Activated T-helper 2 cell treated with anti-CD3 and anti-CD28 coated beads, Interferon-gamma antibody, Interleukin-2, Interleukin-4, amounts not matched to agents 10 μg/mL and 5 μg/mL and 100 μg/mL, durations not matched to agents 14 hours and 24 hours and 36 hours (primary cell): ENCODE results near the gene EPS8L2. TPM values are rescaled to one million over a fixed set of nuclear protein-coding genes. Genes with fewer than 3 reads are reported as not detected.

Source experiments
- DNase-seq: peaks from one replicate; pipeline ENCODE4 v3.0.0; 2021; ENCODE audit warnings: low spot score
- H3K27ac Mint-ChIP-seq: one replicate; pipeline ENCODE4 v1.8.0; 2021; ENCODE audit warnings: mixed read lengths
- H3K27me3 Mint-ChIP-seq: one replicate; pipeline ENCODE4 v1.8.0; 2021; ENCODE audit warnings: low read depth, mixed read lengths
- H3K36me3 Mint-ChIP-seq: one replicate; pipeline ENCODE4 v1.8.0; 2021; ENCODE audit warnings: low read depth, mixed read lengths
- H3K4me1 Mint-ChIP-seq: one replicate; pipeline ENCODE4 v1.8.0; 2021; ENCODE audit warnings: low read depth, mixed read lengths
- H3K4me3 Mint-ChIP-seq: one replicate; pipeline ENCODE4 v1.8.0; 2021; ENCODE audit warnings: low read depth, mild to moderate bottlenecking, moderate library complexity, mixed read lengths
- H3K9me3 Mint-ChIP-seq: one replicate; pipeline ENCODE4 v1.8.0; 2021; ENCODE audit warnings: mixed read lengths
- intact Hi-C: fragments of 100-400 bp; cut with micrococcal nuclease; formaldehyde crosslinking; loops from one replicate; pipeline ENCODE4 v1.15.1; 2023
- total RNA-seq: library from RNA; stranded (reverse); gene quantifications from 2 replicates; pipeline ENCODE4 v1.2.3, GENCODE V29; 2022

Gene EPS8L2
- total RNA-seq, 1 donor from 2014 or later = 24.6 TPM

DNA sequence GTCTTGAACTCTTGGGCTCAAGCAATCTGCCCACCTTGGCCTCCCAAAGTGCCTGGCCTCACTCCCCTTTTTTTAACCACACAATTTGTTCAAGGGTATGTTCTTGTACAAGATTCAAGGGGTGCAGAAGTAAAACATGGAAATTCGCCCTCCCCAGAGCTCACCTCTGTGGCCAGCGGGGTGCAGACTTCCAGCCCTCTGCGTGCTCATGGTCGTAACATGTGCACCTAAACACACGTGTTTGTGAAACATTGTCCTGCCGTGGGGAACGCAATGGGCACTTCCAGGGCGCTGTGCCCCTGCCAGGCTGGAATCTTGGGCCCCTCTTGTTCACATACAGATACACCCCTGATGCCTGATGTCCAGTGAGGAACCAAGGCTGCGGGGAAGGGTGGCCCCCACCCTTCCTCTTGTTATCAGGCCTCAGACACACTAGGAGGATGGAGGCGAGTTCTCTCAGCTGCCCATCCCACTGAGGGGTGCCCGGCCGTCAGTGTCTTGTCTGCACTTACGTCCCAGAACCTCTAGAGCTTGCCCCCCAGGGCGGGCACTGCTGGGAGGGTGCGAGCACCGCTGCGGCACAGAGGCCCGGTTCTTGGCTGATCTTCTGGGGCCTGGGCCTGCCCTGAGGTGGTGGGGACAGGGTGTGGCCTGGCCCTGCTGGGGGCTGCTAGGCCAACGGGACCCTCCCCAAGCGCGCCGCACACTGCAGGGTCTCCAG lies 4.1 kb upstream of the EPS8L2 start:
- H3K27me3 Mint-ChIP-seq = peaks cover 2% of the 10 kb centered on the region
- no peaks in the 10 kb centered on the region for H3K9me3 Mint-ChIP-seq
- no peak for DNase-seq
- peaks cover 2% of the 10 kb centered on the region for H3K36me3 Mint-ChIP-seq
- H3K4me3 Mint-ChIP-seq = no peak overlapping the region
- intact Hi-C loops = no loop called here
- peaks cover 13% of the 10 kb centered on the region for H3K4me1 Mint-ChIP-seq
- no peak overlapping the region for H3K27ac Mint-ChIP-seq

- Mint-ChIP-seq H3K36me3 (peaks cover 2% of the 10 kb centered on the region), H3K4me3 (no peak overlapping the region), H3K27me3 (peaks cover 10% of the 10 kb centered on the region), H3K9me3 (no peaks in the 10 kb centered on the region), H3K4me1 (peaks cover 5% of the 10 kb centered on the region), H3K27ac (no peak overlapping the region)
- DNase-seq = no peak
- intact Hi-C loops = no loop called here
Measured at GRCh38 chr11:702462-703461, 3.3 kb upstream of the EPS8L2 start.

- peaks cover 10% of the 10 kb centered on the region for H3K27me3 Mint-ChIP-seq
- no peak overlapping the region for H3K27ac Mint-ChIP-seq
- H3K4me3 Mint-ChIP-seq = no peak overlapping the region
- no peaks in the 10 kb centered on the region for H3K4me1 Mint-ChIP-seq
- H3K9me3 Mint-ChIP-seq = no peaks in the 10 kb centered on the region
- peaks cover 2% of the 10 kb centered on the region for H3K36me3 Mint-ChIP-seq
- intact Hi-C loops = no loop called here
- no peak for DNase-seq
Measured at GRCh38 chr11:703506-703905, 2.5 kb upstream of the EPS8L2 start.

DNA sequence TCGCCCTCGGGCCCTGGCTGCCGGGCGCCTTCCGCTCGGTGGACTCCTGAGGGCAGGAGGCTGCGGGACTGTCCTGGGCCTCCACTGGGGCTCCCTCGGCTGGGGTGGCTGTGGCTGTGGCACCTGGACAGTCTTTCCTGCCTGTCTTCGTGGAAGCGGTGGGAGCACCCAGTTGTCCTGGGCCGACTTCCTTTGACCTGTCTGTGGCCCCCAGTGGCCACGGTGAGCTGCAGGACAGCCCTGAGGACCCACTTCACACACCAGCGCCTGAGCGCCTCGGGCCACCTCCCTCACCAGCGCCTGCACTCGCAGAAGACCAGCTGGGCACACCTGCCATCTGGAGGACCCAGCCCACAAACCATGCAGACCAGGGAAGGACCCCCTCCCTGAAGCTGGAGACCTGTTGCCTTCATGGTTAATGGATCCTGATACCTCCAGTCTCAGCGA lies 1.8 kb upstream of the EPS8L2 start:
- no peak overlapping the region for H3K27ac Mint-ChIP-seq
- peaks cover 2% of the 10 kb centered on the region for H3K36me3 Mint-ChIP-seq
- no peak for DNase-seq
- H3K9me3 Mint-ChIP-seq = no peaks in the 10 kb centered on the region
- H3K27me3 Mint-ChIP-seq = peaks cover 10% of the 10 kb centered on the region
- no peak overlapping the region for H3K4me3 Mint-ChIP-seq
- H3K4me1 Mint-ChIP-seq = no peaks in the 10 kb centered on the region
- intact Hi-C loops = no loop called here

DNA sequence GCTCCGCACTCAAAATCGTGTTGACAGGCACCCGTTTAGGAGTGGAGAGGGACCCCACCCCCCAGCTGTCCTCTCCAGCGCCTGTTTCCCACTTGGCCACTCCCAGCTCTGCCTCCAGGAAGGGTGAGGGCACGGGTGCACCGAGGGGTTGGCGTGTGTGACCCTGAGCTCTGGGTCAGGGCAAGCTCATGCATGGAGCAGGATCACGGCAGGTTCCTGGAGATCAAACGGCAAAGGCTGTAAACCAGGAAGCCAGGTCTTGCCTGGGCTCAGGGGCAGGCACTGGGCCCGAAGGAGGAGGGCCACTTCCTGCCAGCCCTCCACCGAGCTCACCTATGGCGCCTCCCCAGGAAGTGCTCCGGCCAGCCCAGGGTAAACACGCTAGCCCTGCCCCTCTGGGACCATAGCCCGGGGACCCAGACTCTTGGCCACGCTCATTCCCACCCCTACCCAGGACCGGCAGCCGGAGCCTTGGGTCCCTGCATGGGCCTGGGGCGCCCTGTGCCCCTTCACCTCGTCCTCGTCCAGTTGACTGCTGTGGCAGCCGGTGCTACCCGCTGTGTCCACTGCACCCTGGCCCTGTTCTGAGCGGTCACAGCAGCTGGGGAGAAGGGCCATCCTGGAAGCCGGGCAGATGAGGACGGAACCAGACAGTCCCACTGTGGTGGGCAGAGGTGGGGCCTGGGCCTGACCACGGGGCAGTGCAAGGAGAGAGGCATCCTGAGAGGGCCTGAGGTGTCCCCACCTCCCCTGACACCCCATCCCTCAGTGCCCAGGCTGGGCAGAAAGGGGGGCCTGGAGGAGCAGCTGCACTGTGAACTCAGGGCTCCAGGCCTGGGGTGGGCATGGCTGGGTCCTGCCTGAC lies 1.0 kb upstream of the EPS8L2 start:
- no peaks in the 10 kb centered on the region for H3K9me3 Mint-ChIP-seq
- peaks cover 10% of the 10 kb centered on the region for H3K27me3 Mint-ChIP-seq
- peaks cover 2% of the 10 kb centered on the region for H3K36me3 Mint-ChIP-seq
- no peak overlapping the region for H3K27ac Mint-ChIP-seq
- no peaks in the 10 kb centered on the region for H3K4me1 Mint-ChIP-seq
- H3K4me3 Mint-ChIP-seq = no peak overlapping the region
- no peak for DNase-seq
- intact Hi-C loops = no loop called here

DNA sequence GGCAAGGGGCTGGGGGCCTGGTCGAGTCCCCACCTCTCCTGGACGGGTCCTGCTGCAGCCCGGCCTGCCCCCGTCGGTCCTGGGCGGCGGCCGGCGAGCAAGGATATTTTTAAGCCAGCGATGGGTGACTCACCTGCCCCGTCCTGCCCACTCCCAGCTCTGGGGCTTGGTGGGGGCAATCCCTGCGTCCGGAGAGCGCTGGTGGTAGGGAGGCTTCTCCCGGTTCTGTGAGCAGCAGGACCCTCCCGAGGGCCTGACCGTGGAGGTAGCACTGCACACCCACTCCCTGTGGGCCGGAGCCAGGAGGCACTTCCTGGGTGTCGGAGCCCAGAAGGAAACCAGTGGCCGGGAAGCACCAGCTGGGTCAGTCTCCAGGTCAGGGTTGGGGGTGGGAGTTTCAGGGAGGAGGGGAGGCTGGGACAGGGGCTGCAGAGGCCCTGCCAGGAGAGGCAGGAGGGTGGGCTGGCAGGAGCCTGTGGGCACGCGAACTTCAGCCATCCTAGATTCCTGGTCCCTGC lies 467 bp downstream of the EPS8L2 start:
- Mint-ChIP-seq H3K27ac (no peak overlapping the region), H3K27me3 (peaks cover 18% of the 10 kb centered on the region), H3K9me3 (no peaks in the 10 kb centered on the region), H3K4me3 (no peak overlapping the region), H3K4me1 (peaks cover 6% of the 10 kb centered on the region), H3K36me3 (no peaks in the 10 kb centered on the region)
- DNase-seq = no peak
- intact Hi-C loops = no loop called here

DNA sequence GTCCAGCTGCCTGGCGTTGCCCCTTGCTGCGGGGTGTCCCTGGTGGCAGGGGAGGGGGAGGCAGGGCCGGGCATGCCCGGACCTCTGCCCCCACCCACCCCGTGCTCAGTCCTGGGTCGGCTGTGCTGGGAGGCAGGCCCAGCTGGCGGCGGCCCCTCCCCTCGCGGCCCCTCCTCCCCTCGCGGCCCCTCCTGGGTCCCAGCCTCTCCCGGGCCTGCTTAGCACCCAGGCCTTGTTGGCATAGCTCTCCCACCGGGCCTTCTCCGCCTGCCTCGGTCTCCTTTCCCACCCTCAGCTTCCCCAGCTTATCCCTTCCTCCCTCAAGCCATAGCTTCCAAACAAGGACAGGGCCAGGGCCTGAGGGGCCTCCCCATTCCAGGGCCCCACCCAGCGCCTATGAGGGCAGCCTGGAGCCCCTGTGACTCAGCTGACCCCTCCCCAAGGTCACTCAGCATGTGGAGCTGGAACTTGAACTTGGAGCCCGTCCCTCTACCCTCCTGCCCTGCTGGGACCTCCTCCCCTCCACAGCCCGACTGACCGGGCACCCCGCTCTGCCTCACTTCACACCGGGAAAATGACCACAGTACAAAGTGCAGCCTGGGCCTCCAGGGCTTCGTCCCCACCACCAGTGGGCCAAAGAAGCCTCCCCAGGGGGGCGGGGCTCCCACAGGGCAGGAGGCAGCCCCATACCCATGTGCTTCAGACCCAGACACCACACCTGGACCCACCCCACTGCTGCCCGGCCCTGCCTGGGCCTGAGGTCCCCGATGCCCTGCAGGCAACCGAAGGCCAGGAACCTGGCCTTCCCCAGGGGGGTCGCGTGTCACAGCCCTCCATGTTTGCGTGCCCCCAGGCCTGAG lies 1.2 kb downstream of the EPS8L2 start:
- Mint-ChIP-seq H3K27ac (no peak overlapping the region), H3K36me3 (no peaks in the 10 kb centered on the region), H3K9me3 (no peaks in the 10 kb centered on the region), H3K4me3 (no peak overlapping the region), H3K4me1 (peaks cover 6% of the 10 kb centered on the region), H3K27me3 (peaks cover 18% of the 10 kb centered on the region)
- DNase-seq = no peak
- intact Hi-C loops = no loop called here

DNA sequence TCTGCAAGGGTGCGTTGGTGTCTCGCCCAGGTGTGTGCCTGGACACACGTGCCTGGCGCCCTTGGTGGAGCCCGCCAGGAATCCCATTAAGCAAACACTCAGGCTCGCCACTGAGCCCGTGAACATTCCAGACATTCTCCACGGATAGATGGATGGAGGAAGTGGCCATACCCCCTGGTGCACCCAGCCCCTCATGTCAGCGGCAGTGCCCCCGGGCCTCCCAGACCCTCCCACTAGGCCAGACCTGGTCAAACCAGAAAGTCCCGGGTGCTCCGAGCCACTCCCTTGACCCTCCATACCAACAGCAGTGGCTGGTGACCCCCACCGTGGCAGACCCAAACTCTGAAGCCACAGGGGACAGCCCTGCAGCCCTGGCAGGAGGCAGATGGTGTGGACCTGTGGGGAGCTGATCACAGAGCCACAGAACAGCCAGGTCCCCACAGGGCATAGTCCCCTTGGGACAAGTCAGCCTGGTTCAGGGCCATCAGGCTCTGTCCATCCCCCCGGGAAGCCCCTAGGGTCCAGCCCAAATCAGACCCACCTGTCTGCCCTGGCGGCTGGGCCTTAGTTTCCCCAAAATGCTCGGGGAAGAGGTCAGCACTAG lies 1.9 kb downstream of the EPS8L2 start:
- no peaks in the 10 kb centered on the region for H3K9me3 Mint-ChIP-seq
- H3K4me1 Mint-ChIP-seq = peaks cover 6% of the 10 kb centered on the region
- DNase-seq = no peak
- H3K27me3 Mint-ChIP-seq = peaks cover 18% of the 10 kb centered on the region
- intact Hi-C loops = no loop called here
- no peak overlapping the region for H3K27ac Mint-ChIP-seq
- no peaks in the 10 kb centered on the region for H3K36me3 Mint-ChIP-seq
- H3K4me3 Mint-ChIP-seq = no peak overlapping the region

- Mint-ChIP-seq H3K4me3 (no peak overlapping the region), H3K9me3 (no peaks in the 10 kb centered on the region), H3K27me3 (peaks cover 18% of the 10 kb centered on the region), H3K27ac (no peak overlapping the region), H3K4me1 (peaks cover 6% of the 10 kb centered on the region), H3K36me3 (no peaks in the 10 kb centered on the region)
- DNase-seq = no peak
- intact Hi-C loops = no loop called here
Measured at GRCh38 chr11:708511-708910, 2.5 kb downstream of the EPS8L2 start.

- H3K36me3 Mint-ChIP-seq = no peaks in the 10 kb centered on the region
- intact Hi-C loops = no loop called here
- H3K27me3 Mint-ChIP-seq = peaks cover 22% of the 10 kb centered on the region
Measured at GRCh38 chr11:709109-709997, 3.3 kb downstream of the EPS8L2 start.

DNA sequence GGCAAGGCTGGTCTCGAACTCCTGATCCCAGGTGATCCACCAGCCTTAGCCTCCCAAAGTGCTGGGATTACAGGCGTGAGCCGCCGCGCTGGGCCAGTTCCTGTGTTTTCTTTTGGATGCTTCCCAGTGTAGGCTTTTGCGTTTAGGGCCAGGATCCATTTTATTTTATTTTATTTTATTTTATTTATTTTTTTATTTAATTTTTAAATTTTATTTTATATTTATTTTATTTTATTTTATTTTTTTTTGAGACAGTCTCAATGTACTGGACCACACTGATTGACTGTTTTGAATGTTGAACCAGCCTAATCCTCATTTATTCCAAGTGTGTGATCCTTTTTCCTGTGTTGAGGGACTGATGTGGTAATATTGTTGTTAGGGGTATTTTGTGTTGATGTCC lies 8.4 kb downstream of the EPS8L2 start:
- intact Hi-C loops = no loop called here
- Mint-ChIP-seq H3K4me3 (no peak overlapping the region), H3K27me3 (peaks cover 26% of the 10 kb centered on the region), H3K4me1 (peaks cover 6% of the 10 kb centered on the region), H3K27ac (no peak overlapping the region), H3K36me3 (no peaks in the 10 kb centered on the region), H3K9me3 (peaks cover 4% of the 10 kb centered on the region)
- DNase-seq = no peak

More at GRCh38 chr11:709109-709997, 3.3 kb downstream of the EPS8L2 start:
- Mint-ChIP-seq H3K27ac (no peak overlapping the region), H3K9me3 (no peaks in the 10 kb centered on the region), H3K4me1 (peaks cover 6% of the 10 kb centered on the region), H3K4me3 (no peak overlapping the region)
- no peak for DNase-seq
